HepG2 (cell line): Measurements from ENCODE around the gene ADIPOR2. TPM values are rescaled to one million over a fixed set of nuclear protein-coding genes. Genes with fewer than 3 reads are reported as not detected.

Source experiments
- AGO1 ChIP-seq: fragments of 200-400 bp; formaldehyde crosslinking; IDR thresholded peaks from 2 replicates; pipeline ENCODE4 v1.6.1; 2017; ENCODE audit warnings: mild to moderate bottlenecking, low read depth, low read length, moderate library complexity; ENCODE audit not compliant: poor library complexity, severe bottlenecking
- DNMT1 ChIP-seq: sonication (generic); formaldehyde crosslinking; IDR thresholded peaks from 2 replicates; pipeline ENCODE4 v1.5.1; 2020; ENCODE audit warnings: mild to moderate bottlenecking, missing genetic modification reagents
- HOXA9 ChIP-seq: sonication (generic); formaldehyde crosslinking; IDR thresholded peaks from 2 replicates; pipeline ENCODE4 v1.8.1; 2022; ENCODE audit warnings: missing genetic modification reagents, mild to moderate bottlenecking, moderate library complexity, borderline replicate concordance
- NCOA1 ChIP-seq: sonication (generic); formaldehyde crosslinking; IDR thresholded peaks from 2 replicates; pipeline ENCODE4 v1.9.0; 2021; ENCODE audit warnings: missing genetic modification reagents
- RBAK ChIP-seq: sonication (generic); formaldehyde crosslinking; IDR thresholded peaks from 2 replicates; pipeline ENCODE4 v1.5.1; 2020; ENCODE audit warnings: mild to moderate bottlenecking, missing genetic modification reagents
- polyA plus RNA-seq, 8 experiments: library from polyadenylated mRNA; depleted of rRNA in 3 of 8; stranded (reverse) in 7 of 8; unstranded in 1 of 8; fragments of >200 nt; fragmentation: Illumina TruSeq in 4 of 8; extraction: Trizol in 4 of 8; gene quantifications; 2 replicates each; pipeline versions ENCODE4 v1.2.1 to v1.2.3, GENCODE V29; 2011 to 2016; ENCODE audit warnings: low read depth in 4 of 8, missing spikeins in 1 of 8, mixed read lengths in 1 of 8; ENCODE audit not compliant: insufficient read depth in 1 of 8
- total RNA-seq, 5 experiments: library from RNA; depleted of rRNA; stranded (reverse); fragments of >200 nt; fragmentation: Illumina TruSeq; extraction: Trizol; gene quantifications; 2 replicates each; pipeline ENCODE4 v1.2.3, GENCODE V29; 2016; ENCODE audit warnings: low read depth in 1 of 5
- TF ChIP-seq, protein P1 (sequence below): IDR thresholded peaks from 2 replicates; pipeline ENCODE4 v1.6.1; 2016; ENCODE audit warnings: low read depth, control low read depth
- TF ChIP-seq, protein P2 (sequence below): sonication (generic); formaldehyde crosslinking; IDR thresholded peaks from 2 replicates; pipeline ENCODE4 v1.4.0; 2020; ENCODE audit warnings: mild to moderate bottlenecking, missing genetic modification reagents, borderline replicate concordance
- TF ChIP-seq, protein P3 (sequence below): sonication (generic); formaldehyde crosslinking; IDR thresholded peaks from 2 replicates; pipeline ENCODE4 v1.4.0; 2020; ENCODE audit warnings: missing genetic modification reagents, borderline replicate concordance

ADIPOR2 gene
- total and polyA plus RNA-seq, 2 of the 13 experiments (the other 11 are each of a cell fraction or from before 2014, with no cell fraction given), result 35.2 to 52.2 TPM

DNA sequence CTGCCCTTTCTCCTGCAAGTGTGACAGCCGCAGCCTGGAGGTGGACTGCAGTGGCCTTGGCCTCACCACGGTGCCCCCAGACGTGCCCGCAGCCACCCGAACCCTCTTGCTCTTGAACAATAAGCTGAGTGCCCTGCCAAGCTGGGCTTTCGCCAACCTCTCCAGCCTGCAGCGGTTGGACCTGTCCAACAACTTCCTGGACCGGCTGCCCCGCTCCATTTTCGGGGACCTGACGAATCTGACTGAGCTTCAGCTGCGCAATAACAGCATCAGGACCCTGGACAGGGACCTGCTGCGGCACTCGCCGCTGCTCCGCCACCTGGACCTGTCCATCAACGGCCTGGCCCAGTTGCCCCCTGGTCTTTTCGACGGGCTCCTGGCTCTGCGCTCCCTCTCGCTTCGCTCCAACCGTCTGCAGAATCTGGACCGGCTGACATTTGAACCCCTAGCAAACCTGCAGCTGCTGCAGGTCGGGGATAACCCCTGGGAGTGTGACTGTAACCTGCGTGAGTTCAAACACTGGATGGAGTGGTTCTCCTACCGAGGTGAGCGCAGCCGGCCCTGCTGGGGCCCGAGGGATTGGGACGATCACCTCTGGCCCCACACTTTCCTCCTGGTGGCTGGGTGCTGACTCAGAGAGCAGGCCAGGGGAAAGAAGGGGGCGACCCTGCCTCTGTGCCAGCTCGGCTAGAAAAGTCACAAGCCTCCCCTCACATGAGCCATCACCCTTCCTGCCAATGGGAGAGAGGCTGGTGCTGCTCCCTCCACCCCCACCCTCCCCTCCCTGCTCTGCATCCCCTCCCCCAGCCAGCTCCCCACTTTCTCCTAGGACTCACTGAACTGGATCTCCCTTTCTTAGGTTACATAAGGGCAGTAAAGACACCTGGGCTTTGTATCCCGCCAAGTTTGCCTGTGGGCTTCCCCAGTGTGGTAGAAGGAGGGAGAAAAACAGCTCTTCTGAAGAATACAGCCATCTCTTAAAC, 140.4 kb downstream of the ADIPOR2 start (continued):
- TF ChIP-seq, protein P1, sequence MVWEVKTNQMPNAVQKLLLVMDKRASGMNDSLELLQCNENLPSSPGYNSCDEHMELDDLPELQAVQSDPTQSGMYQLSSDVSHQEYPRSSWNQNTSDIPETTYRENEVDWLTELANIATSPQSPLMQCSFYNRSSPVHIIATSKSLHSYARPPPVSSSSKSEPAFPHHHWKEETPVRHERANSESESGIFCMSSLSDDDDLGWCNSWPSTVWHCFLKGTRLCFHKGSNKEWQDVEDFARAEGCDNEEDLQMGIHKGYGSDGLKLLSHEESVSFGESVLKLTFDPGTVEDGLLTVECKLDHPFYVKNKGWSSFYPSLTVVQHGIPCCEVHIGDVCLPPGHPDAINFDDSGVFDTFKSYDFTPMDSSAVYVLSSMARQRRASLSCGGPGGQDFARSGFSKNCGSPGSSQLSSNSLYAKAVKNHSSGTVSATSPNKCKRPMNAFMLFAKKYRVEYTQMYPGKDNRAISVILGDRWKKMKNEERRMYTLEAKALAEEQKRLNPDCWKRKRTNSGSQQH (CRISPR knock-in tag), result peak; percentile 90
- TF ChIP-seq, protein P2, sequence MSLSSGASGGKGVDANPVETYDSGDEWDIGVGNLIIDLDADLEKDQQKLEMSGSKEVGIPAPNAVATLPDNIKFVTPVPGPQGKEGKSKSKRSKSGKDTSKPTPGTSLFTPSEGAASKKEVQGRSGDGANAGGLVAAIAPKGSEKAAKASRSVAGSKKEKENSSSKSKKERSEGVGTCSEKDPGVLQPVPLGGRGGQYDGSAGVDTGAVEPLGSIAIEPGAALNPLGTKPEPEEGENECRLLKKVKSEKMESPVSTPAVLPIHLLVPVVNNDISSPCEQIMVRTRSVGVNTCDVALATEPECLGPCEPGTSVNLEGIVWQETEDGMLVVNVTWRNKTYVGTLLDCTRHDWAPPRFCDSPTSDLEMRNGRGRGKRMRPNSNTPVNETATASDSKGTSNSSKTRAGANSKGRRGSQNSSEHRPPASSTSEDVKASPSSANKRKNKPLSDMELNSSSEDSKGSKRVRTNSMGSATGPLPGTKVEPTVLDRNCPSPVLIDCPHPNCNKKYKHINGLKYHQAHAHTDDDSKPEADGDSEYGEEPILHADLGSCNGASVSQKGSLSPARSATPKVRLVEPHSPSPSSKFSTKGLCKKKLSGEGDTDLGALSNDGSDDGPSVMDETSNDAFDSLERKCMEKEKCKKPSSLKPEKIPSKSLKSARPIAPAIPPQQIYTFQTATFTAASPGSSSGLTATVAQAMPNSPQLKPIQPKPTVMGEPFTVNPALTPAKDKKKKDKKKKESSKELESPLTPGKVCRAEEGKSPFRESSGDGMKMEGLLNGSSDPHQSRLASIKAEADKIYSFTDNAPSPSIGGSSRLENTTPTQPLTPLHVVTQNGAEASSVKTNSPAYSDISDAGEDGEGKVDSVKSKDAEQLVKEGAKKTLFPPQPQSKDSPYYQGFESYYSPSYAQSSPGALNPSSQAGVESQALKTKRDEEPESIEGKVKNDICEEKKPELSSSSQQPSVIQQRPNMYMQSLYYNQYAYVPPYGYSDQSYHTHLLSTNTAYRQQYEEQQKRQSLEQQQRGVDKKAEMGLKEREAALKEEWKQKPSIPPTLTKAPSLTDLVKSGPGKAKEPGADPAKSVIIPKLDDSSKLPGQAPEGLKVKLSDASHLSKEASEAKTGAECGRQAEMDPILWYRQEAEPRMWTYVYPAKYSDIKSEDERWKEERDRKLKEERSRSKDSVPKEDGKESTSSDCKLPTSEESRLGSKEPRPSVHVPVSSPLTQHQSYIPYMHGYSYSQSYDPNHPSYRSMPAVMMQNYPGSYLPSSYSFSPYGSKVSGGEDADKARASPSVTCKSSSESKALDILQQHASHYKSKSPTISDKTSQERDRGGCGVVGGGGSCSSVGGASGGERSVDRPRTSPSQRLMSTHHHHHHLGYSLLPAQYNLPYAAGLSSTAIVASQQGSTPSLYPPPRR, result no peak
- no peak for TF ChIP-seq NCOA1 (CRISPR knock-in tag)
- TF ChIP-seq RBAK (CRISPR knock-in tag), result no peak
- no peak; the same call in 1 of the 2 replicates for TF ChIP-seq HOXA9 (CRISPR knock-in tag)
- no peak for TF ChIP-seq DNMT1
- TF ChIP-seq AGO1, result no peak
- TF ChIP-seq, protein P3, sequence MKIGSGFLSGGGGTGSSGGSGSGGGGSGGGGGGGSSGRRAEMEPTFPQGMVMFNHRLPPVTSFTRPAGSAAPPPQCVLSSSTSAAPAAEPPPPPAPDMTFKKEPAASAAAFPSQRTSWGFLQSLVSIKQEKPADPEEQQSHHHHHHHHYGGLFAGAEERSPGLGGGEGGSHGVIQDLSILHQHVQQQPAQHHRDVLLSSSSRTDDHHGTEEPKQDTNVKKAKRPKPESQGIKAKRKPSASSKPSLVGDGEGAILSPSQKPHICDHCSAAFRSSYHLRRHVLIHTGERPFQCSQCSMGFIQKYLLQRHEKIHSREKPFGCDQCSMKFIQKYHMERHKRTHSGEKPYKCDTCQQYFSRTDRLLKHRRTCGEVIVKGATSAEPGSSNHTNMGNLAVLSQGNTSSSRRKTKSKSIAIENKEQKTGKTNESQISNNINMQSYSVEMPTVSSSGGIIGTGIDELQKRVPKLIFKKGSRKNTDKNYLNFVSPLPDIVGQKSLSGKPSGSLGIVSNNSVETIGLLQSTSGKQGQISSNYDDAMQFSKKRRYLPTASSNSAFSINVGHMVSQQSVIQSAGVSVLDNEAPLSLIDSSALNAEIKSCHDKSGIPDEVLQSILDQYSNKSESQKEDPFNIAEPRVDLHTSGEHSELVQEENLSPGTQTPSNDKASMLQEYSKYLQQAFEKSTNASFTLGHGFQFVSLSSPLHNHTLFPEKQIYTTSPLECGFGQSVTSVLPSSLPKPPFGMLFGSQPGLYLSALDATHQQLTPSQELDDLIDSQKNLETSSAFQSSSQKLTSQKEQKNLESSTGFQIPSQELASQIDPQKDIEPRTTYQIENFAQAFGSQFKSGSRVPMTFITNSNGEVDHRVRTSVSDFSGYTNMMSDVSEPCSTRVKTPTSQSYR (CRISPR knock-in tag), result peak; percentile 66; the same call in 1 of the 2 replicates
